ENCODE measurements around the gene NAA30.

DNA sequence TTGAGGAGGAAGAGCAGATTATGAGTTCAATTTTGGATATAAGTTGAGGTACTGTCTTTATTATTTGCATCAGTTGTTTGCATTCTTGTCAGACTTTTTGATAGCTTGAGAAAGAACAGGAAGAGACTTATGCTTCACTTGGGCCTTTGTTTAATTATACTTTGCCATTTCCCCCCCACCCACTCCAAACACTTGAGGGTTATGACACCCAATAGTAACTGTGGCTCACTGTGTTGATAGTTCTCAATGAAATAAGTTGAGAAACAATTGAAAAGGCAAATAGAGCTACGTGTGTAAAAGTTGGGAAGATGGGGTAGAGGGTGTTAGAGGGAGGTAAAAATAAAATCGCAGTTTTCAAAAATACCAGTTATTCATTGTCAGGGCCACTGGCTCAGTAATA lies 17.7 kb downstream of the NAA30 start:
- TF ChIP-seq CTCF (IDR thresholded peaks at IDR 0.05) = no peak
- no peak for TF ChIP-seq POLR2A (IDR thresholded peaks at IDR 0.05)

Measured in adrenal gland (tissue), 5 donors.